Effector memory CD4-positive, alpha-beta T cell (primary cell): ENCODE measurements around the gene GREB1L.

ENCODE experiments used
- DNase-seq, 3 donors: peaks; one replicate each; pipeline ENCODE4 v3.0.0-alpha.2; 2020
- H3K27ac ChIP-seq: 2 replicates; pipeline ENCODE4 v1.7.0; 2013; ENCODE audit warnings: mild to moderate bottlenecking, low read length, moderate library complexity; ENCODE audit not compliant: insufficient read depth, poor library complexity, severe bottlenecking
- H3K27me3 ChIP-seq: replicated peaks from 2 replicates; pipeline ENCODE4 v1.7.0; 2013; ENCODE audit warnings: mild to moderate bottlenecking, low read length; ENCODE audit not compliant: insufficient read depth, control insufficient read depth, poor library complexity, severe bottlenecking
- H3K36me3 ChIP-seq: 2 replicates; pipeline ENCODE4 v1.7.0; 2013; ENCODE audit warnings: mild to moderate bottlenecking, low read length, moderate library complexity; ENCODE audit not compliant: control insufficient read depth, insufficient read depth
- H3K4me1 ChIP-seq: 2 replicates; pipeline ENCODE4 v1.7.0; 2013; ENCODE audit warnings: low read length, mild to moderate bottlenecking; ENCODE audit not compliant: control insufficient read depth, insufficient read depth, poor library complexity, severe bottlenecking
- H3K4me3 ChIP-seq: 2 replicates; pipeline ENCODE4 v1.7.0; 2013; ENCODE audit warnings: low read length, low read depth, mild to moderate bottlenecking; ENCODE audit not compliant: insufficient read depth, poor library complexity, severe bottlenecking
- H3K9me3 ChIP-seq: 2 replicates; pipeline ENCODE4 v1.7.0; 2013; ENCODE audit warnings: mild to moderate bottlenecking, low read length, moderate library complexity; ENCODE audit not compliant: control insufficient read depth

Gene GREB1L

GRCh38 chr18:21481739-21482138 lies 239.7 kb downstream of the GREB1L start:
- DNase-seq = no peak
- Histone ChIP-seq H3K27ac (no peak overlapping the region), H3K27me3 (no peaks in the 10 kb centered on the region), H3K36me3 (no peaks in the 10 kb centered on the region), H3K9me3 (no peaks in the 10 kb centered on the region), H3K4me1 (no peaks in the 10 kb centered on the region), H3K4me3 (no peak overlapping the region)

GRCh38 chr18:21483051-21483450 lies 241.0 kb downstream of the GREB1L start:
- no peak overlapping the region for H3K4me3 ChIP-seq
- H3K27me3 ChIP-seq = no peaks in the 10 kb centered on the region
- H3K36me3 ChIP-seq = no peaks in the 10 kb centered on the region
- no peak overlapping the region for H3K27ac ChIP-seq
- H3K9me3 ChIP-seq = no peaks in the 10 kb centered on the region
- H3K4me1 ChIP-seq = no peaks in the 10 kb centered on the region
- no peak for DNase-seq

GRCh38 chr18:21484851-21485636 lies 243.0 kb downstream of the GREB1L start:
- H3K4me3 ChIP-seq = no peak overlapping the region
- no peaks in the 10 kb centered on the region for H3K9me3 ChIP-seq
- DNase-seq = no peak
- no peaks in the 10 kb centered on the region for H3K36me3 ChIP-seq
- no peaks in the 10 kb centered on the region for H3K27me3 ChIP-seq
- no peaks in the 10 kb centered on the region for H3K4me1 ChIP-seq
- H3K27ac ChIP-seq = no peak overlapping the region

- H3K4me3 ChIP-seq = no peak overlapping the region
- no peak for DNase-seq
These were observed 244.9 kb downstream of the GREB1L start for GRCh38 chr18:21486905-21487437.

GRCh38 chr18:21489119-21489750 lies 247.2 kb downstream of the GREB1L start:
- Histone ChIP-seq H3K36me3 (no peaks in the 10 kb centered on the region), H3K9me3 (no peaks in the 10 kb centered on the region), H3K4me3 (no peak overlapping the region), H3K27ac (no peak overlapping the region), H3K27me3 (no peaks in the 10 kb centered on the region), H3K4me1 (no peaks in the 10 kb centered on the region)
- DNase-seq = no peak

More at GRCh38 chr18:21486905-21487437, 244.9 kb downstream of the GREB1L start:
- no peaks in the 10 kb centered on the region for H3K36me3 ChIP-seq
- H3K27ac ChIP-seq = no peak overlapping the region
- no peaks in the 10 kb centered on the region for H3K9me3 ChIP-seq
- no peaks in the 10 kb centered on the region for H3K4me1 ChIP-seq
- H3K27me3 ChIP-seq = no peaks in the 10 kb centered on the region

- H3K27me3 ChIP-seq = no peaks in the 10 kb centered on the region
- H3K4me3 ChIP-seq = no peak overlapping the region
- H3K27ac ChIP-seq = no peak overlapping the region
- H3K9me3 ChIP-seq = no peaks in the 10 kb centered on the region
- no peaks in the 10 kb centered on the region for H3K36me3 ChIP-seq
- DNase-seq = no peak
- no peaks in the 10 kb centered on the region for H3K4me1 ChIP-seq
These were observed 248.0 kb downstream of the GREB1L start for GRCh38 chr18:21489919-21490495.

GRCh38 chr18:21490748-21491147 lies 248.7 kb downstream of the GREB1L start:
- Histone ChIP-seq H3K9me3 (no peaks in the 10 kb centered on the region), H3K27ac (no peak overlapping the region)
- DNase-seq = no peak

GRCh38 chr18:21496277-21496835 lies 254.3 kb downstream of the GREB1L start:
- no peaks in the 10 kb centered on the region for H3K4me1 ChIP-seq
- no peaks in the 10 kb centered on the region for H3K36me3 ChIP-seq
- no peak for DNase-seq
- H3K27ac ChIP-seq = no peak overlapping the region
- H3K9me3 ChIP-seq = no peaks in the 10 kb centered on the region
- no peaks in the 10 kb centered on the region for H3K27me3 ChIP-seq
- no peak overlapping the region for H3K4me3 ChIP-seq

More at GRCh38 chr18:21490748-21491147, 248.7 kb downstream of the GREB1L start:
- Histone ChIP-seq H3K27me3 (no peaks in the 10 kb centered on the region), H3K4me3 (no peak overlapping the region), H3K4me1 (no peaks in the 10 kb centered on the region), H3K36me3 (no peaks in the 10 kb centered on the region)

GRCh38 chr18:21499997-21500396 lies 258.0 kb downstream of the GREB1L start:
- no peak overlapping the region for H3K4me3 ChIP-seq
- no peaks in the 10 kb centered on the region for H3K4me1 ChIP-seq
- no peak overlapping the region for H3K27ac ChIP-seq
- H3K36me3 ChIP-seq = no peaks in the 10 kb centered on the region
- no peaks in the 10 kb centered on the region for H3K27me3 ChIP-seq
- H3K9me3 ChIP-seq = no peaks in the 10 kb centered on the region
- DNase-seq = no peak
